H1 (cell line): ENCODE data around the gene PGAM1. TPM values are rescaled to one million over a fixed set of nuclear protein-coding genes. Genes with fewer than 3 reads are reported as not detected.

ENCODE experiments used
- CTCF ChIA-PET: fragments of 300-600 bp; sonication (Branson Sonifier 250); formaldehyde crosslinking; loops from one replicate; lab custom pipeline; 2021; ENCODE audit not compliant: partially characterized antibody; lab: Charles Lee
- POLR2A ChIA-PET: fragments of 300-600 bp; sonication (Branson Sonifier 250); formaldehyde crosslinking; loops from one replicate; lab custom pipeline; 2021; ENCODE audit warnings: inconsistent platforms; ENCODE audit not compliant: partially characterized antibody; lab: Charles Lee
- DNase-seq, 2 experiments: peaks; one replicate each; pipeline versions ENCODE4 v3.0.0 to v3.0.0-alpha.2; 2010 to 2022; ENCODE audit warnings: low spot score in 2 of 2, low read depth in 1 of 2, mixed read lengths in 1 of 2
- FAIRE-seq: peaks from 2 replicates; lab custom pipeline; 2011; peaks lifted over from hg19 to GRCh38; lab: Jason Lieb, UNC
- H2AFZ ChIP-seq: 2 replicates; pipeline ENCODE4 v1.8.1; 2012; ENCODE audit warnings: low read length, inconsistent platforms
- H2AK5ac ChIP-seq: 2 replicates; pipeline ENCODE4 v1.6.1; 2013; ENCODE audit warnings: low read depth, low read length
- H2BK120ac ChIP-seq: replicated peaks from 2 replicates; pipeline ENCODE3; 2013; ENCODE audit warnings: low read depth, low read length, inconsistent platforms
- H2BK12ac ChIP-seq: 2 replicates; pipeline ENCODE4 v1.6.1; 2013; ENCODE audit warnings: low read depth, low read length
- H2BK15ac ChIP-seq: 2 replicates; pipeline ENCODE4 v1.6.1; 2013; ENCODE audit warnings: low read length
- H2BK20ac ChIP-seq: 2 replicates; pipeline ENCODE4 v1.6.1; 2013; ENCODE audit warnings: low read length
- H2BK5ac ChIP-seq: 2 replicates; pipeline ENCODE4 v1.6.1; 2013; ENCODE audit warnings: low read depth, low read length
- H3K14ac ChIP-seq: 2 replicates; pipeline ENCODE4 v1.6.1; 2013; ENCODE audit warnings: inconsistent platforms; ENCODE audit not compliant: insufficient read length
- H3K18ac ChIP-seq: 2 replicates; pipeline ENCODE4 v1.6.1; 2013; ENCODE audit warnings: low read length; ENCODE audit errors: extremely low read depth
- H3K23ac ChIP-seq: 2 replicates; pipeline ENCODE4 v1.6.1; 2013; ENCODE audit warnings: inconsistent platforms; ENCODE audit not compliant: insufficient read length
- H3K23me2 ChIP-seq: 2 replicates; pipeline ENCODE4 v1.6.1; 2013; ENCODE audit warnings: low read depth, low read length
- H3K27ac ChIP-seq: 2 replicates; pipeline ENCODE4 v1.6.1; 2011; ENCODE audit warnings: low read depth, low read length, inconsistent platforms
- H3K27me3 ChIP-seq, 4 experiments: replicated peaks in 1 of 4; 1 replicate in 1 of 4; 2 replicates in 3 of 4; pipeline versions ENCODE4 v1.6.1 to v1.8.1; 2011 to 2013; ENCODE audit warnings: low read length in 3 of 4, mild to moderate bottlenecking in 3 of 4, inconsistent platforms in 2 of 4, mixed read lengths in 2 of 4, moderate library complexity in 1 of 4; ENCODE audit not compliant: control insufficient read depth in 3 of 4, insufficient read depth in 3 of 4; ENCODE audit errors: extremely low read depth in 1 of 4
- H3K36me3 ChIP-seq, 4 experiments: 2 replicates each; pipeline versions ENCODE4 v1.6.1 to v1.8.1; 2011 to 2013; ENCODE audit warnings: mild to moderate bottlenecking in 4 of 4, low read length in 3 of 4, moderate library complexity in 2 of 4, control low read depth in 1 of 4, inconsistent platforms in 1 of 4; ENCODE audit not compliant: insufficient read depth in 4 of 4, control insufficient read depth in 2 of 4
- H3K4ac ChIP-seq: replicated peaks from 2 replicates; pipeline ENCODE3; 2013; ENCODE audit warnings: low read length, low read depth, mixed read lengths, inconsistent platforms; ENCODE audit not compliant: insufficient read length
- H3K4me1 ChIP-seq, 4 experiments: replicated peaks in 1 of 4; 1 replicate in 1 of 4; 2 replicates in 3 of 4; pipeline versions ENCODE4 v1.6.1 to v1.8.1; 2011 to 2013; ENCODE audit warnings: low read length in 3 of 4, inconsistent platforms in 2 of 4, mixed read lengths in 1 of 4; ENCODE audit not compliant: insufficient read depth in 4 of 4, control insufficient read depth in 3 of 4
- H3K4me2 ChIP-seq, 2 experiments: 2 replicates each; pipeline versions ENCODE4 v1.6.1 to v1.8.1; 2011 to 2013; ENCODE audit warnings: low read depth in 2 of 2, low read length in 2 of 2, control low read depth in 1 of 2, inconsistent platforms in 1 of 2, mild to moderate bottlenecking in 1 of 2; ENCODE audit not compliant: insufficient read depth in 1 of 2
- H3K4me3 ChIP-seq, 4 experiments: fragments of 200-600, 300-600 bp in 1 of 4; sonication (generic), shearing (Covaris generic), sonication (Bioruptor Twin) in 1 of 4; 2 replicates each; pipeline versions ENCODE4 v1.5.1 to v1.8.1; 2011 to 2016; ENCODE audit warnings: low read length in 4 of 4, low read depth in 3 of 4, control low read depth in 2 of 4, inconsistent platforms in 2 of 4, mild to moderate bottlenecking in 2 of 4, mixed read lengths in 1 of 4, moderate library complexity in 1 of 4; ENCODE audit not compliant: insufficient read depth in 2 of 4; ENCODE audit errors: extremely low read depth in 1 of 4
- H3K56ac ChIP-seq: replicated peaks from 2 replicates; pipeline ENCODE3; 2013; ENCODE audit warnings: low read depth, mild to moderate bottlenecking, mixed read lengths, low read length, inconsistent platforms; ENCODE audit not compliant: insufficient read length
- H3K79me1 ChIP-seq: 2 replicates; pipeline ENCODE4 v1.6.1; 2013; ENCODE audit warnings: low read depth, low read length, control low read depth
- H3K79me2 ChIP-seq, 2 experiments: 2 replicates each; pipeline versions ENCODE4 v1.6.1 to v1.8.1; 2012 to 2013; ENCODE audit warnings: low read length in 2 of 2, mild to moderate bottlenecking in 2 of 2, inconsistent platforms in 1 of 2; ENCODE audit not compliant: insufficient read depth in 2 of 2, control insufficient read depth in 1 of 2
- H3K9ac ChIP-seq, 4 experiments: replicated peaks in 1 of 4; 1 replicate in 1 of 4; 2 replicates in 3 of 4; pipeline versions ENCODE4 v1.6.1 to v1.8.1; 2011 to 2013; ENCODE audit warnings: low read depth in 3 of 4, low read length in 3 of 4, control low read depth in 2 of 4, mild to moderate bottlenecking in 2 of 4, moderate library complexity in 2 of 4, inconsistent platforms in 1 of 4; ENCODE audit errors: extremely low read depth in 1 of 4
- H3K9me3 ChIP-seq, 2 experiments: 2 replicates each; pipeline versions ENCODE4 v1.6.1 to v1.8.1; 2012 to 2013; ENCODE audit warnings: mild to moderate bottlenecking in 2 of 2, moderate library complexity in 2 of 2, control low read depth in 1 of 2, inconsistent platforms in 1 of 2, low read depth in 1 of 2, low read length in 1 of 2, mixed read lengths in 1 of 2; ENCODE audit not compliant: insufficient read depth in 2 of 2
- H4K20me1 ChIP-seq, 2 experiments: replicated peaks in 1 of 2; 2 replicates each; pipeline versions ENCODE3 to v1.8.1; 2011 to 2013; ENCODE audit warnings: inconsistent platforms in 2 of 2, low read length in 2 of 2, mild to moderate bottlenecking in 1 of 2; ENCODE audit not compliant: insufficient read depth in 2 of 2, control insufficient read depth in 1 of 2
- H4K5ac ChIP-seq: 2 replicates; pipeline ENCODE4 v1.6.1; 2013; ENCODE audit warnings: low read length, low read depth, mixed read lengths, inconsistent platforms; ENCODE audit not compliant: insufficient read length
- H4K8ac ChIP-seq: 2 replicates; pipeline ENCODE4 v1.8.0; 2013; ENCODE audit warnings: mild to moderate bottlenecking, moderate library complexity, low read length, inconsistent platforms; ENCODE audit not compliant: insufficient read depth; ENCODE audit errors: extremely low read depth
- H4K91ac ChIP-seq: replicated peaks from 2 replicates; pipeline ENCODE3; 2013; ENCODE audit warnings: low read length, mixed read lengths, inconsistent platforms; ENCODE audit not compliant: insufficient read length
- BCL11A ChIP-seq, 2 experiments: IDR thresholded peaks; one replicate each; pipeline ENCODE4 v1.6.1; 2011; ENCODE audit warnings: low read depth in 2 of 2, low read length in 2 of 2, mild to moderate bottlenecking in 2 of 2
- CBX8 ChIP-seq: fragments of 300-800, 300-1000 bp; sonication (generic); IDR thresholded peaks from 2 replicates; pipeline ENCODE4 v1.7.1; 2016; ENCODE audit warnings: low read depth, low read length, borderline replicate concordance
- POLR2A ChIP-seq, 2 experiments: IDR thresholded peaks; 1 replicate in 1 of 2; 2 replicates in 1 of 2; pipeline ENCODE4 v1.6.1; 2011; ENCODE audit warnings: low read depth in 2 of 2, low read length in 2 of 2, mild to moderate bottlenecking in 2 of 2; ENCODE audit errors: control extremely low read depth in 1 of 2
- RAD21 ChIP-seq, 2 experiments: IDR thresholded peaks in 1 of 2; conservative IDR thresholded peaks in 1 of 2; 2 replicates each; pipeline ENCODE4 v1.6.1; 2011; ENCODE audit warnings: low read depth in 2 of 2, low read length in 2 of 2, improper control_type of control experiment in 1 of 2, inconsistent platforms in 1 of 2, mild to moderate bottlenecking in 1 of 2, moderate library complexity in 1 of 2
- RBBP5 ChIP-seq: IDR thresholded peaks from 2 replicates; pipeline ENCODE4 v1.7.1; 2012; ENCODE audit warnings: low read depth, mild to moderate bottlenecking, inconsistent platforms, low read length, moderate library complexity, borderline replicate concordance
- SP1 ChIP-seq: IDR thresholded peaks from 2 replicates; pipeline ENCODE4 v1.6.1; 2011; ENCODE audit warnings: low read depth, low read length
- WGBS, 2 experiments: shearing (Covaris generic) in 1 of 2; methylation state at CpG; one replicate each; pipeline versions ENCODE4 v1.1.6 to v1.1.7; 2013 to 2015; ENCODE audit warnings: low lambda C conversion rate in 2 of 2, mixed read lengths in 2 of 2, inconsistent platforms in 1 of 2, low coverage in 1 of 2, missing lambda C conversion rate in 1 of 2; ENCODE audit not compliant: insufficient replicate concordance in 2 of 2, insufficient coverage in 1 of 2, insufficient read length in 1 of 2; ENCODE audit errors: extremely low coverage in 1 of 2, missing lambda C conversion rate in 1 of 2; 5-methylcytosine and 5-hydroxymethylcytosine counted together
- polyA plus RNA-seq, 7 experiments: library from polyadenylated mRNA; depleted of rRNA in 3 of 7; stranded (reverse) in 5 of 7; unstranded in 2 of 7; fragments of >200 nt in 5 of 7; fragments of 200-250 nt in 2 of 7; gene quantifications; 1 replicate in 5 of 7; 2 replicates in 1 of 7; 4 replicates in 1 of 7; pipeline versions ENCODE4 v1.2.1 to v1.2.3, GENCODE V29; 2011 to 2013; ENCODE audit warnings: missing spikeins in 2 of 7, mixed read lengths in 2 of 7
- total RNA-seq: library from RNA; stranded (reverse); fragmentation: NEBNext Ultra II Directional; extraction: Animal tissue kit (Norgen Biotek cat#: 25700); gene quantifications from 2 replicates; pipeline ENCODE4 v1.2.1, GENCODE V29; 2021
- TF ChIP-seq, protein P1 (sequence below): IDR thresholded peaks from 2 replicates; pipeline ENCODE4 v1.6.1; 2012; ENCODE audit warnings: low read length, inconsistent platforms
- TF ChIP-seq, protein P2 (sequence below): IDR thresholded peaks from 2 replicates; pipeline ENCODE4 v1.6.1; 2012; ENCODE audit warnings: inconsistent platforms
- TF ChIP-seq, protein P3 (sequence below), 3 experiments: IDR thresholded peaks; 1 replicate in 2 of 3; 2 replicates in 1 of 3; pipeline versions ENCODE4 v1.5.1 to v1.6.1; 2011; ENCODE audit warnings: low read length in 3 of 3, mild to moderate bottlenecking in 3 of 3, inconsistent platforms in 2 of 3, low read depth in 1 of 3, moderate library complexity in 1 of 3; ENCODE audit not compliant: insufficient read depth in 1 of 3; ENCODE audit errors: control extremely low read depth in 1 of 3

Gene PGAM1
- total and polyA plus RNA-seq, 2 of the 8 experiments (the other 6 are each of a cell fraction or from before 2014, with no cell fraction given): 791 to 799 TPM

DNA sequence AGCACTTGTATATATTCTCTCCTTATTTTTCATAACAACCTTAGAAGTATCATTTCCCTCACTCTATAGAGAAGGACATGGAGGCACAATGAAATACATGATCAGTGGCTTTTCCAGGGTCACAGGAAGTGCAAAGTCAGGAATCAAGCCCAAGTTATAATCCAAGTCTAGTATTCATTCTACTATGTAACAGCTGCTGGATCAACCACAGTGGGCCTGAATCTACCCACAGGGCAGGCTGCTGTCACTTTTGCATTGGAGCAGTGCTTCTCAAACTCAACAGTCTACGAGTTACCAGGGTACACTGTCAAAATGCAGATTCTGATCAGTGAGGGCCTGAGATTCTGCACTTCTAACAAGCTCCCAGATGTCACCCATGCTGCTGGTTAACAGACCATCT, 38.2 kb downstream of the PGAM1 start:
- Histone ChIP-seq H3K14ac (no peak overlapping the region), H3K23me2 (no peaks in the 10 kb centered on the region), H3K23ac (no peak overlapping the region), H3K36me3 (peaks cover 42 to 86% (median 74%) of the 10 kb centered on the region in 4 experiments), H4K8ac (no peak overlapping the region), H2BK12ac (no peak overlapping the region), H3K27ac (no peak overlapping the region), H3K4me3 (no peak overlapping the region), H2AFZ (no peak overlapping the region), H2BK120ac (no peak overlapping the region), H3K4me2 (no peak overlapping the region), H3K9me3 (no peaks in the 10 kb centered on the region), H2BK5ac (no peak overlapping the region), H3K79me2 (no peaks in the 10 kb centered on the region), H2AK5ac (no peak overlapping the region), H3K27me3 (no peaks in the 10 kb centered on the region), H3K79me1 (no peaks in the 10 kb centered on the region; the same call in 1 of the 2 replicates), H3K18ac (no peak overlapping the region), H4K20me1 (peaks cover 3 to 8% of the 10 kb centered on the region in 2 experiments), H3K4ac (no peak overlapping the region), H2BK20ac (no peak overlapping the region), H2BK15ac (no peak overlapping the region), H3K56ac (no peak overlapping the region), H4K91ac (no peak overlapping the region), H4K5ac (no peak overlapping the region), H3K9ac (no peak overlapping the region), H3K4me1 (no peaks in the 10 kb centered on the region)
- CTCF ChIA-PET: interaction anchor here (0.6 to 5.5 kb wide), 30 partner anchors 11 to 621 kb away, joined by 3 to 65 read pairs (median 4); partner anchors contain the start of gene ANKRD2
- 100% methylated on average over 1 of the region's 1 CpG; no CpG with 5 or more reads in 1 of the 2 experiments for WGBS, 2 experiments
- FAIRE-seq (no peak), DNase-seq (no peak)
- POLR2A ChIA-PET: interaction anchor here (0.6 to 12.5 kb wide), 9 partner anchors 12 to 149 kb away, joined by 3 to 105 read pairs (median 4); no protein-coding TSS in a partner anchor
- TF ChIP-seq SP1: no peak
- no peak for TF ChIP-seq BCL11A (IDR thresholded peaks at IDR 0.05; ENCODE audit: low read depth in 2 of 2, low read length in 2 of 2)
- TF ChIP-seq RBBP5: no peak
- TF ChIP-seq POLR2A (IDR thresholded peaks at IDR 0.05; ENCODE audit: control extremely low read depth in 1 of 2, low read depth in 2 of 2, low read length in 2 of 2): no peak
- TF ChIP-seq, protein P1, sequence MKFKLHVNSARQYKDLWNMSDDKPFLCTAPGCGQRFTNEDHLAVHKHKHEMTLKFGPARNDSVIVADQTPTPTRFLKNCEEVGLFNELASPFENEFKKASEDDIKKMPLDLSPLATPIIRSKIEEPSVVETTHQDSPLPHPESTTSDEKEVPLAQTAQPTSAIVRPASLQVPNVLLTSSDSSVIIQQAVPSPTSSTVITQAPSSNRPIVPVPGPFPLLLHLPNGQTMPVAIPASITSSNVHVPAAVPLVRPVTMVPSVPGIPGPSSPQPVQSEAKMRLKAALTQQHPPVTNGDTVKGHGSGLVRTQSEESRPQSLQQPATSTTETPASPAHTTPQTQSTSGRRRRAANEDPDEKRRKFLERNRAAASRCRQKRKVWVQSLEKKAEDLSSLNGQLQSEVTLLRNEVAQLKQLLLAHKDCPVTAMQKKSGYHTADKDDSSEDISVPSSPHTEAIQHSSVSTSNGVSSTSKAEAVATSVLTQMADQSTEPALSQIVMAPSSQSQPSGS: no peak
- TF ChIP-seq, protein P2, sequence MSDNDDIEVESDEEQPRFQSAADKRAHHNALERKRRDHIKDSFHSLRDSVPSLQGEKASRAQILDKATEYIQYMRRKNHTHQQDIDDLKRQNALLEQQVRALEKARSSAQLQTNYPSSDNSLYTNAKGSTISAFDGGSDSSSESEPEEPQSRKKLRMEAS: no peak
- TF ChIP-seq CBX8: no peak
- TF ChIP-seq RAD21 (IDR thresholded peaks at IDR 0.05 in 1 of 2, conservative IDR thresholded peaks at IDR 0.05 in 1 of 2; ENCODE audit: low read depth in 2 of 2, low read length in 2 of 2): no peak
- TF ChIP-seq, protein P3, sequence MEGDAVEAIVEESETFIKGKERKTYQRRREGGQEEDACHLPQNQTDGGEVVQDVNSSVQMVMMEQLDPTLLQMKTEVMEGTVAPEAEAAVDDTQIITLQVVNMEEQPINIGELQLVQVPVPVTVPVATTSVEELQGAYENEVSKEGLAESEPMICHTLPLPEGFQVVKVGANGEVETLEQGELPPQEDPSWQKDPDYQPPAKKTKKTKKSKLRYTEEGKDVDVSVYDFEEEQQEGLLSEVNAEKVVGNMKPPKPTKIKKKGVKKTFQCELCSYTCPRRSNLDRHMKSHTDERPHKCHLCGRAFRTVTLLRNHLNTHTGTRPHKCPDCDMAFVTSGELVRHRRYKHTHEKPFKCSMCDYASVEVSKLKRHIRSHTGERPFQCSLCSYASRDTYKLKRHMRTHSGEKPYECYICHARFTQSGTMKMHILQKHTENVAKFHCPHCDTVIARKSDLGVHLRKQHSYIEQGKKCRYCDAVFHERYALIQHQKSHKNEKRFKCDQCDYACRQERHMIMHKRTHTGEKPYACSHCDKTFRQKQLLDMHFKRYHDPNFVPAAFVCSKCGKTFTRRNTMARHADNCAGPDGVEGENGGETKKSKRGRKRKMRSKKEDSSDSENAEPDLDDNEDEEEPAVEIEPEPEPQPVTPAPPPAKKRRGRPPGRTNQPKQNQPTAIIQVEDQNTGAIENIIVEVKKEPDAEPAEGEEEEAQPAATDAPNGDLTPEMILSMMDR (IDR thresholded peaks at IDR 0.05; ENCODE audit: control extremely low read depth in 1 of 3, insufficient read depth in 1 of 3, low read depth in 1 of 3, low read length in 3 of 3): no peak
